ENCODE measurements around the gene CILP2. TPM values are rescaled to one million over a fixed set of nuclear protein-coding genes. Genes with fewer than 3 reads are reported as not detected.

The CILP2 gene
- total and polyA plus RNA-seq, 2 experiments from 2014 or later: 4.0 to 21.6 TPM

- TF ChIP-seq ZNF462 (CRISPR knock-in tag; IDR thresholded peaks at IDR 0.05): no peak
- no peak for TF ChIP-seq ZNF331 (CRISPR knock-in tag; IDR thresholded peaks at IDR 0.05; ENCODE audit: low read depth)
- TF ChIP-seq JUNB (IDR thresholded peaks at IDR 0.05; ENCODE audit: unreplicated experiment): no peak
- no peak for TF ChIP-seq EZH2 (IDR thresholded peaks at IDR 0.05; ENCODE audit: low read depth, unreplicated experiment)
- TF ChIP-seq EZH2phosphoT487 (IDR thresholded peaks at IDR 0.05; ENCODE audit: unreplicated experiment): no peak
- no peak for TF ChIP-seq STAT1 (IDR thresholded peaks at IDR 0.05; ENCODE audit: unreplicated experiment)
- TF ChIP-seq ZNF114 (CRISPR knock-in tag; IDR thresholded peaks at IDR 0.05): no peak
Observed at GRCh38 chr19:19587771-19588170, 49.7 kb downstream of the CILP2 start (continued).

GRCh38 chr19:19588546-19588945 is 50.5 kb downstream of the CILP2 start:
- no peak overlapping the region for H3K27ac ChIP-seq (ENCODE audit: low read depth)
- DNase-seq (ENCODE audit: low spot score): no peak
- H3K36me3 ChIP-seq (ENCODE audit: insufficient read depth): no peaks in the 10 kb centered on the region
- H3K4me3 ChIP-seq: no peak overlapping the region
- no peak for ATAC-seq
- H3K36me3 Mint-ChIP-seq (ENCODE audit: low read depth): no peaks in the 10 kb centered on the region
- no peak overlapping the region for H3K4me2 ChIP-seq
- no peaks in the 10 kb centered on the region for H3K79me2 ChIP-seq (replicated peaks; ENCODE audit: insufficient read depth)
- H3K27me3 Mint-ChIP-seq (ENCODE audit: insufficient read depth, low read depth, poor library complexity): peaks cover 4% of the 10 kb centered on the region
- H3F3A ChIP-seq (replicated peaks; ENCODE audit: low read depth): peaks cover 8% of the 10 kb centered on the region
- H3K4me3 Mint-ChIP-seq: no peak overlapping the region
- no peak overlapping the region for H3K27ac Mint-ChIP-seq
- H3K4me1 Mint-ChIP-seq: peaks cover 15% of the 10 kb centered on the region; the same call in 2 of the 3 replicates
- no peak overlapping the region for H2AFZ ChIP-seq
- no peaks in the 10 kb centered on the region for H3K9me2 ChIP-seq (ENCODE audit: insufficient read depth)
- H3K27me3 ChIP-seq (ENCODE audit: insufficient read depth): no peaks in the 10 kb centered on the region
- H3K4me1 ChIP-seq (ENCODE audit: insufficient read depth): peaks cover 14% of the 10 kb centered on the region
- no peaks in the 10 kb centered on the region for H3K9me3 Mint-ChIP-seq
- H4K20me1 ChIP-seq (replicated peaks; ENCODE audit: insufficient read depth): no peaks in the 10 kb centered on the region; the same call in 1 of the 2 replicates
- no peak for TF ChIP-seq EZH2phosphoT487 (IDR thresholded peaks at IDR 0.05; ENCODE audit: unreplicated experiment)
- no peak for TF ChIP-seq ZNF331 (CRISPR knock-in tag; IDR thresholded peaks at IDR 0.05; ENCODE audit: low read depth)
- TF ChIP-seq ZNF462 (CRISPR knock-in tag; IDR thresholded peaks at IDR 0.05): no peak
- TF ChIP-seq CTCF (conservative IDR thresholded peaks at IDR 0.05; ENCODE audit: low read depth in 2 of 2): no peak

Data from GM23338 (cell line).